ENCODE data around the gene ZNF783.
"Not testable (repeated sequence)": the region's sequence is repeated elsewhere in the genome, so short reads cannot be mapped to it uniquely, and the experiment has no call there.

Gene ZNF783

GRCh38 chr7:149321125-149321905 lies 59.3 kb downstream of the ZNF783 start:
- H3K4me3 ChIP-seq (ENCODE audit: low read length); H3K27me3 ChIP-seq (ENCODE audit: insufficient read depth, low read length); H3K36me3 ChIP-seq (ENCODE audit: insufficient read depth, low read length); H2AFZ ChIP-seq (ENCODE audit: low read depth, low read length); H3K9me3 ChIP-seq (ENCODE audit: low read length); H3K4me1 ChIP-seq (ENCODE audit: insufficient read depth, low read length): not testable (repeated sequence)

- Histone ChIP-seq H3K9me3 (ENCODE audit: low read length) (no peaks in the 10 kb centered on the region), H3K4me1 (ENCODE audit: insufficient read depth, low read length) (no peaks in the 10 kb centered on the region), H3K27me3 (ENCODE audit: insufficient read depth, low read length) (no peaks in the 10 kb centered on the region), H3K4me3 (ENCODE audit: low read length) (no peak overlapping the region), H2AFZ (ENCODE audit: low read depth, low read length) (no peak overlapping the region), H3K36me3 (ENCODE audit: insufficient read depth, low read length) (no peaks in the 10 kb centered on the region)
These were observed 60.1 kb downstream of the ZNF783 start for GRCh38 chr7:149321978-149322541.

- Histone ChIP-seq H3K4me3 (ENCODE audit: low read length) (no peak overlapping the region), H3K4me1 (ENCODE audit: insufficient read depth, low read length) (no peaks in the 10 kb centered on the region), H3K36me3 (ENCODE audit: insufficient read depth, low read length) (no peaks in the 10 kb centered on the region), H3K9me3 (ENCODE audit: low read length) (no peaks in the 10 kb centered on the region), H2AFZ (ENCODE audit: low read depth, low read length) (no peak overlapping the region), H3K27me3 (ENCODE audit: insufficient read depth, low read length) (no peaks in the 10 kb centered on the region)
These were observed 60.7 kb downstream of the ZNF783 start for GRCh38 chr7:149322737-149323136.

- Histone ChIP-seq H3K4me3 (ENCODE audit: low read length) (no peak overlapping the region), H3K27me3 (ENCODE audit: insufficient read depth, low read length) (no peaks in the 10 kb centered on the region), H2AFZ (ENCODE audit: low read depth, low read length) (no peak overlapping the region), H3K36me3 (ENCODE audit: insufficient read depth, low read length) (no peaks in the 10 kb centered on the region), H3K4me1 (ENCODE audit: insufficient read depth, low read length) (no peaks in the 10 kb centered on the region), H3K9me3 (ENCODE audit: low read length) (no peaks in the 10 kb centered on the region)
These were observed 63.3 kb downstream of the ZNF783 start for GRCh38 chr7:149325248-149325647.

GRCh38 chr7:149329265-149329664 lies 67.3 kb downstream of the ZNF783 start:
- Histone ChIP-seq H3K4me1 (ENCODE audit: insufficient read depth, low read length) (no peaks in the 10 kb centered on the region), H2AFZ (ENCODE audit: low read depth, low read length) (no peak overlapping the region), H3K27me3 (ENCODE audit: insufficient read depth, low read length) (no peaks in the 10 kb centered on the region), H3K36me3 (ENCODE audit: insufficient read depth, low read length) (no peaks in the 10 kb centered on the region), H3K9me3 (ENCODE audit: low read length) (peaks cover 2% of the 10 kb centered on the region), H3K4me3 (ENCODE audit: low read length) (no peak overlapping the region)

GRCh38 chr7:149329766-149330334 lies 67.9 kb downstream of the ZNF783 start:
- no peak overlapping the region for H2AFZ ChIP-seq (ENCODE audit: low read depth, low read length)
- no peak overlapping the region for H3K4me3 ChIP-seq (ENCODE audit: low read length)
- no peaks in the 10 kb centered on the region for H3K4me1 ChIP-seq (ENCODE audit: insufficient read depth, low read length)
- H3K27me3 ChIP-seq (ENCODE audit: insufficient read depth, low read length), result no peaks in the 10 kb centered on the region
- H3K9me3 ChIP-seq (ENCODE audit: low read length), result peaks cover 2% of the 10 kb centered on the region
- H3K36me3 ChIP-seq (ENCODE audit: insufficient read depth, low read length), result no peaks in the 10 kb centered on the region

GRCh38 chr7:149330914-149331567 lies 69.0 kb downstream of the ZNF783 start:
- H3K36me3 ChIP-seq (ENCODE audit: insufficient read depth, low read length), result no peaks in the 10 kb centered on the region
- no peaks in the 10 kb centered on the region for H3K27me3 ChIP-seq (ENCODE audit: insufficient read depth, low read length)
- H3K4me1 ChIP-seq (ENCODE audit: insufficient read depth, low read length), result no peaks in the 10 kb centered on the region
- peaks cover 2% of the 10 kb centered on the region for H3K9me3 ChIP-seq (ENCODE audit: low read length)
- H3K4me3 ChIP-seq (ENCODE audit: low read length), result no peak overlapping the region
- H2AFZ ChIP-seq (ENCODE audit: low read depth, low read length), result no peak overlapping the region

GRCh38 chr7:149332602-149333320 lies 70.8 kb downstream of the ZNF783 start:
- H3K27me3 ChIP-seq (ENCODE audit: insufficient read depth, low read length); H3K4me3 ChIP-seq (ENCODE audit: low read length); H3K9me3 ChIP-seq (ENCODE audit: low read length); H3K36me3 ChIP-seq (ENCODE audit: insufficient read depth, low read length); H2AFZ ChIP-seq (ENCODE audit: low read depth, low read length); H3K4me1 ChIP-seq (ENCODE audit: insufficient read depth, low read length): not testable (repeated sequence)

GRCh38 chr7:149333321-149333717 lies 71.3 kb downstream of the ZNF783 start:
- Histone ChIP-seq H2AFZ (ENCODE audit: low read depth, low read length) (no peak overlapping the region), H3K27me3 (ENCODE audit: insufficient read depth, low read length) (no peaks in the 10 kb centered on the region), H3K36me3 (ENCODE audit: insufficient read depth, low read length) (no peaks in the 10 kb centered on the region), H3K9me3 (ENCODE audit: low read length) (peaks cover 2% of the 10 kb centered on the region), H3K4me1 (ENCODE audit: insufficient read depth, low read length) (no peaks in the 10 kb centered on the region), H3K4me3 (ENCODE audit: low read length) (no peak overlapping the region)

GRCh38 chr7:149334219-149334618 lies 72.2 kb downstream of the ZNF783 start:
- Histone ChIP-seq H3K4me3 (ENCODE audit: low read length) (no peak overlapping the region), H2AFZ (ENCODE audit: low read depth, low read length) (no peak overlapping the region), H3K36me3 (ENCODE audit: insufficient read depth, low read length) (no peaks in the 10 kb centered on the region), H3K27me3 (ENCODE audit: insufficient read depth, low read length) (no peaks in the 10 kb centered on the region), H3K9me3 (ENCODE audit: low read length) (peaks cover 2% of the 10 kb centered on the region), H3K4me1 (ENCODE audit: insufficient read depth, low read length) (no peaks in the 10 kb centered on the region)

Data from neuron (in vitro differentiated cells).